ENCODE results near the gene DCTN3.

The DCTN3 gene

GRCh38 chr9:34587271-34587670 lies 33.0 kb downstream of the DCTN3 start:
- DNase-seq (ENCODE audit: insufficient read length, low spot score) (no peak), FAIRE-seq (no peak)
- TF ChIP-seq CTCF (IDR thresholded peaks at IDR 0.05; ENCODE audit: insufficient read depth, missing control alignments), result no peak

- TF ChIP-seq CTCF (IDR thresholded peaks at IDR 0.05; ENCODE audit: insufficient read depth, missing control alignments), result no peak
- no peak for FAIRE-seq
- DNase-seq (ENCODE audit: insufficient read length, low spot score), result no peak
Measured at GRCh38 chr9:34585946-34586669, 34.2 kb downstream of the DCTN3 start.

- FAIRE-seq, result no peak
Measured at GRCh38 chr9:34584970-34585369, 35.3 kb downstream of the DCTN3 start.

GRCh38 chr9:34582787-34583186 lies 37.5 kb downstream of the DCTN3 start:
- DNase-seq (ENCODE audit: insufficient read length, low spot score) (no peak), FAIRE-seq (no peak)
- no peak for TF ChIP-seq CTCF (IDR thresholded peaks at IDR 0.05; ENCODE audit: insufficient read depth, missing control alignments)

More at GRCh38 chr9:34584970-34585369, 35.3 kb downstream of the DCTN3 start:
- no peak for DNase-seq (ENCODE audit: insufficient read length, low spot score)
- no peak for TF ChIP-seq CTCF (IDR thresholded peaks at IDR 0.05; ENCODE audit: insufficient read depth, missing control alignments)

- FAIRE-seq, result no peak
- no peak for TF ChIP-seq CTCF (IDR thresholded peaks at IDR 0.05; ENCODE audit: insufficient read depth, missing control alignments)
- no peak for DNase-seq (ENCODE audit: insufficient read length, low spot score)
Measured at GRCh38 chr9:34581318-34581717, 39.0 kb downstream of the DCTN3 start.

- FAIRE-seq (no peak), DNase-seq (ENCODE audit: insufficient read length, low spot score) (no peak)
- no peak for TF ChIP-seq CTCF (IDR thresholded peaks at IDR 0.05; ENCODE audit: insufficient read depth, missing control alignments)
Measured at GRCh38 chr9:34580358-34580757, 39.9 kb downstream of the DCTN3 start.

GRCh38 chr9:34579808-34580163 lies 40.5 kb downstream of the DCTN3 start:
- TF ChIP-seq CTCF (IDR thresholded peaks at IDR 0.05; ENCODE audit: insufficient read depth, missing control alignments), result no peak
- no peak for FAIRE-seq
- DNase-seq (ENCODE audit: insufficient read length, low spot score), result no peak

All from D721Med (cell line).